A549 (cell line): ENCODE measurements around the gene SV2C.

ENCODE experiments used
- CTCF ChIP-seq: fragments of >200 bp; sonication (Bioruptor Twin); formaldehyde crosslinking; IDR thresholded peaks from 3 replicates; pipeline ENCODE4 v1.5.1; 2016
- RCOR1 ChIP-seq: fragments of 150-350 bp; IDR thresholded peaks from 2 replicates; pipeline ENCODE4 v1.6.1; 2014; ENCODE audit warnings: antibody characterized with exemption, low read length, low read depth

- TF ChIP-seq CTCF (no peak), RCOR1 (no peak)
These were observed 247.9 kb downstream of the SV2C start for GRCh38 chr5:76331126-76331525.
